ENCODE measurements around the gene SOWAHA.

GRCh38 chr5:132781029-132781428, 32.1 kb upstream of the SOWAHA start:
- no peak for TF ChIP-seq CTCF (IDR thresholded peaks at IDR 0.05; ENCODE audit: low read length)
- TF ChIP-seq EZH2 (IDR thresholded peaks at IDR 0.05; ENCODE audit: borderline replicate concordance, low read length), result no peak
